ENCODE measurements around the gene SHISA5.

SHISA5 gene

GRCh38 chr3:48431224-48432029 is 72.5 kb downstream of the SHISA5 start:
- ChIA-PET POLR2A (interaction anchor here (1.0 to 2.6 kb wide), 4 partner anchors 8 to 42 kb away, joined by 3 to 14 read pairs (median 3); partner anchors contain the start of genes CCDC51 and TMA7), CTCF (interaction anchor here (1.8 to 6.3 kb wide), 2 partner anchors 23 to 30 kb away, joined by 9 to 213 read pairs; no protein-coding TSS in a partner anchor)
- DNase-seq (ENCODE audit: extremely low spot score): no peak
- TF ChIP-seq TARDBP (IDR thresholded peaks at IDR 0.05) (no peak), CTBP1 (IDR thresholded peaks at IDR 0.05; ENCODE audit: borderline replicate concordance) (no peak), ARNT (IDR thresholded peaks at IDR 0.05) (no peak), FOXK2 (IDR thresholded peaks at IDR 0.05) (no peak), BHLHE40 (IDR thresholded peaks at IDR 0.05; ENCODE audit: borderline replicate concordance) (no peak), LEF1 (IDR thresholded peaks at IDR 0.05; ENCODE audit: borderline replicate concordance) (no peak), FOXA1 (IDR thresholded peaks at IDR 0.05) (no peak), L3MBTL2 (conservative IDR thresholded peaks at IDR 0.05) (no peak), FOXM1 (IDR thresholded peaks at IDR 0.05; ENCODE audit: borderline replicate concordance) (no peak), ZNF384 (IDR thresholded peaks at IDR 0.05) (no peak), PKNOX1 (IDR thresholded peaks at IDR 0.05) (no peak), ELF4 (IDR thresholded peaks at IDR 0.05) (no peak), SUZ12 (IDR thresholded peaks at IDR 0.05) (no peak)

GRCh38 chr3:48430708-48431101 is 73.3 kb downstream of the SHISA5 start:
- no peak for DNase-seq (ENCODE audit: extremely low spot score)
- ChIA-PET POLR2A (interaction anchor here (1.0 to 2.6 kb wide), 3 partner anchors 9 to 30 kb away, joined by 3 to 14 read pairs (median 3); partner anchors contain the start of genes CCDC51 and TMA7), CTCF (interaction anchor here (0.5 kb wide), 1 partner anchor 106 kb away, joined by 3 read pairs; no protein-coding TSS in a partner anchor)
- TF ChIP-seq SUZ12 (IDR thresholded peaks at IDR 0.05) (no peak), ARNT (IDR thresholded peaks at IDR 0.05) (no peak), NFRKB (IDR thresholded peaks at IDR 0.05) (no peak), FOXK2 (IDR thresholded peaks at IDR 0.05) (no peak), CTBP1 (IDR thresholded peaks at IDR 0.05; ENCODE audit: borderline replicate concordance) (no peak), ZNF384 (IDR thresholded peaks at IDR 0.05) (no peak), L3MBTL2 (conservative IDR thresholded peaks at IDR 0.05) (no peak), LEF1 (IDR thresholded peaks at IDR 0.05; ENCODE audit: borderline replicate concordance) (no peak), BHLHE40 (IDR thresholded peaks at IDR 0.05; ENCODE audit: borderline replicate concordance) (no peak), HDGF (IDR thresholded peaks at IDR 0.05; ENCODE audit: borderline replicate concordance) (no peak), FOXM1 (IDR thresholded peaks at IDR 0.05; ENCODE audit: borderline replicate concordance) (no peak), PKNOX1 (IDR thresholded peaks at IDR 0.05) (no peak), SP1 (IDR thresholded peaks at IDR 0.05) (no peak), TARDBP (IDR thresholded peaks at IDR 0.05) (no peak), FOXA1 (IDR thresholded peaks at IDR 0.05) (no peak), ELF4 (IDR thresholded peaks at IDR 0.05) (no peak)

DNA sequence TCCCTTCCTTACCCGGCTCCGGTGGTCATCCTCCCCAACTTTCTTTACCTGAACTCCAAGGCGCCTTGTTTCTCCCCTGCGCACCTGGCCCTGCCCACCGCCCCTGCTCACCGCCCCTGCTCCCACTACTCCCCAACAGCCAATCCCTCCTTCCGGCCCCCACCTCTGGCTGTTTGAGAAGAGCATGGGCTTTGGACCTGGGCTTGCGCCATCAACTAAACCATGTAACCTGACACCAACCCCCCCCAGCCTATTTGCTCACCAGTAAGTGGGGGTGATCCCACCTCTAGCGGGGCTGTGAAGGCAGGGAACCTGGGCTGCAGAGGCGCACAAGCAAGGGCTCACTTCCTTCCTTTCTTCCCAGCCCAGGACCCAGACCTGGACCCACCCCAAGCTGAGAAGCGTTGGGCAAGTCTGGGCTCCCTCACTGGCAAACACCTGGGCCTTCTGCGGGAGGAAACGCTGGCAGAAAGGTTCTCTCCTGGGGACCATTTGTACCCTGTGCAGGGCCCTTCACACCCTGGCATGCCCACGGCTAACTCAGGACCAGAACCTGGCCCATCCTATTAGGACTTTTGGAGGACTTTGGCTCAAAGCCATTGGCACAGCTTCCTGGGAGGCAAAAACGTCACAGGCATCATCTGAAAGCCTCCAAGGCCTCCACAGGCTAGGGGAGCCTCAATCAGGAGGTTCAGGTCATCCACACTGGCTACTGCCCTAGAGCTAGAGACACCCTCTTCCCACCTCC is 73.8 kb downstream of the SHISA5 start, which contains the start of gene PLXNB1:
TSS of gene PLXNB1 (minus strand) at position 127 of the 748 bp plus-strand sequence. CDS start 5,475 bp downstream, outside the sequence.
- TF ChIP-seq LEF1 (IDR thresholded peaks at IDR 0.05; ENCODE audit: borderline replicate concordance) (no peak), TARDBP (IDR thresholded peaks at IDR 0.05) (no peak)
- no peak for DNase-seq (ENCODE audit: extremely low spot score)
- ChIA-PET CTCF (interaction anchor here (0.5 kb wide), 1 partner anchor 105 kb away, joined by 3 read pairs; no protein-coding TSS in a partner anchor), POLR2A (interaction anchor here (0.6 to 2.6 kb wide), 4 partner anchors 9 to 29 kb away, joined by 3 to 14 read pairs (median 3); partner anchors contain the start of genes CCDC51 and TMA7)

GRCh38 chr3:48429317-48429959 is 74.5 kb downstream of the SHISA5 start:
- DNase-seq (ENCODE audit: extremely low spot score): peak; percentile 70
- POLR2A ChIA-PET: interaction anchor here (0.6 to 2.6 kb wide), 4 partner anchors 10 to 28 kb away, joined by 3 to 14 read pairs (median 6); partner anchors contain the start of genes CCDC51 and TMA7
- CTCF ChIA-PET: no interaction called here

More at GRCh38 chr3:48429317-48429959, 74.5 kb downstream of the SHISA5 start:
- TF ChIP-seq SP1 (IDR thresholded peaks at IDR 0.05): no peak
- TF ChIP-seq NFRKB (IDR thresholded peaks at IDR 0.05): no peak
- TF ChIP-seq HDGF (IDR thresholded peaks at IDR 0.05; ENCODE audit: borderline replicate concordance): no peak
- no peak for TF ChIP-seq SUZ12 (IDR thresholded peaks at IDR 0.05)
- TF ChIP-seq FOXA1 (IDR thresholded peaks at IDR 0.05): no peak
- TF ChIP-seq CTBP1 (IDR thresholded peaks at IDR 0.05; ENCODE audit: borderline replicate concordance): no peak
- TF ChIP-seq BHLHE40 (IDR thresholded peaks at IDR 0.05; ENCODE audit: borderline replicate concordance): no peak
- no peak for TF ChIP-seq FOXM1 (IDR thresholded peaks at IDR 0.05; ENCODE audit: borderline replicate concordance)
- no peak for TF ChIP-seq FOXK2 (IDR thresholded peaks at IDR 0.05)
- no peak for TF ChIP-seq ZNF384 (IDR thresholded peaks at IDR 0.05)
- no peak for TF ChIP-seq TARDBP (IDR thresholded peaks at IDR 0.05)
- no peak for TF ChIP-seq ARNT (IDR thresholded peaks at IDR 0.05)
- TF ChIP-seq PKNOX1 (IDR thresholded peaks at IDR 0.05): no peak
- no peak for TF ChIP-seq L3MBTL2 (conservative IDR thresholded peaks at IDR 0.05)
- TF ChIP-seq ELF4 (IDR thresholded peaks at IDR 0.05): no peak
- no peak for TF ChIP-seq LEF1 (IDR thresholded peaks at IDR 0.05; ENCODE audit: borderline replicate concordance)
